Right lobe of liver (tissue), 6 donors: Measurements from ENCODE around the gene KIAA1671. TPM values are rescaled to one million over a fixed set of nuclear protein-coding genes. Genes with fewer than 3 reads are reported as not detected.

Source experiments
- ATAC-seq, 4 donors: fragments of 200-7000 bp; cut with Tn5 transposase; one replicate each; pipeline ENCODE4 v1.9.1; 2020; ENCODE audit warnings: mild to moderate bottlenecking in 4 of 4, moderate library complexity in 4 of 4
- DNase-seq, 3 donors: peaks; one replicate each; pipeline ENCODE4 v3.0.0-alpha.2; 2020
- H3K27ac ChIP-seq, 3 donors: fragments of 200-600 bp; one replicate each; pipeline ENCODE4 v1.8.0; 2022
- H3K27me3 ChIP-seq, 2 donors: fragments of 200-600 bp; one replicate each; pipeline ENCODE4 v1.8.0; 2022
- H3K36me3 ChIP-seq, 4 donors: fragments of 200-600 bp; sonication (generic) in 1 of 4; one replicate each; pipeline versions ENCODE4 v1.5.1 to v1.8.0; 2017 to 2022; ENCODE audit warnings: control low read depth in 1 of 4
- H3K4me1 ChIP-seq, 4 donors: fragments of 200-600 bp; sonication (generic) in 1 of 4; one replicate each; pipeline versions ENCODE4 v1.5.1 to v1.8.0; 2017 to 2022; ENCODE audit warnings: control low read depth in 1 of 4
- H3K4me3 ChIP-seq, 3 donors: fragments of 200-600 bp; one replicate each; pipeline ENCODE4 v1.8.0; 2022
- H3K9me3 ChIP-seq, 4 donors: fragments of 200-600 bp; sonication (generic) in 1 of 4; one replicate each; pipeline versions ENCODE4 v1.5.1 to v1.8.0; 2017 to 2022; ENCODE audit warnings: control low read depth in 1 of 4
- CTCF ChIP-seq, 4 donors: fragments of 200-600 bp in 3 of 4; fragments of 450-650 bp in 1 of 4; IDR thresholded peaks; one replicate each; pipeline versions ENCODE4 v1.5.1 to v1.8.0; 2016 to 2022; ENCODE audit warnings: antibody characterized with exemption in 4 of 4, mild to moderate bottlenecking in 2 of 4
- POLR2A ChIP-seq: fragments of 450-650 bp; IDR thresholded peaks from one replicate; pipeline ENCODE4 v1.6.1; 2017; ENCODE audit warnings: antibody characterized with exemption, mild to moderate bottlenecking
- WGBS: methylation state at CpG from one replicate; pipeline ENCODE4 v1.1.6; 2018; ENCODE audit warnings: low coverage, low lambda C conversion rate; ENCODE audit not compliant: insufficient coverage; ENCODE audit errors: missing lambda C conversion rate; 5-methylcytosine and 5-hydroxymethylcytosine counted together
- intact Hi-C, 2 donors: fragments of 100-400 bp; cut with DNase I; formaldehyde crosslinking; loops; one replicate each; pipeline versions ENCODE4 v1.11.2 to v1.14.1; 2022
- total RNA-seq, 6 experiments: library from RNA; depleted of rRNA in 2 of 6; stranded (reverse); fragments of >200 nt in 2 of 6; fragmentation: NEBNext Ultra II Directional in 3 of 6; extraction: Animal tissue kit (Norgen Biotek cat#: 25700) in 3 of 6; gene quantifications; one replicate each; pipeline versions ENCODE4 v1.1.0 to v1.2.4, GENCODE V29; 2016 to 2023
- donor health status: DM: no; HTN: yes; CAD: no.
- donor health status: DM: no; HTN: no; CAD: no.
- donor health status: DM: no; HTN: no; CAD: no.
- donor health status: DM: no; HTN: yes; CAD: no.
- donor health status: DM: no; HTN: yes; CAD: no.

The KIAA1671 gene
- total RNA-seq, 6 experiments from 2014 or later = 31.1 to 56.6 (median 39.2) TPM

- DNase-seq (peak; percentile 42 to 74 (median 71)), ATAC-seq (peak; percentile 17 to 66 (median 54))
- TF ChIP-seq CTCF (IDR thresholded peaks at IDR 0.05) = no peak
- no peak for TF ChIP-seq POLR2A
- peak overlapping the region in 2 of 3 donors; percentile 21 to 37 for H3K27ac ChIP-seq
- H3K9me3 ChIP-seq = no peaks in the 10 kb centered on the region
- intact Hi-C loops = no loop called here
- H3K27me3 ChIP-seq = no peaks in the 10 kb centered on the region
- peaks cover 0 to 21% (median 9%) of the 10 kb centered on the region in 4 donors for H3K4me1 ChIP-seq
- H3K36me3 ChIP-seq = no peaks in the 10 kb centered on the region
- WGBS = 9% methylated on average over 5 of the region's 5 CpGs
- no peak overlapping the region for H3K4me3 ChIP-seq
Observed at GRCh38 chr22:24989541-24989951, 37.0 kb downstream of the KIAA1671 start.

GRCh38 chr22:24990344-24990905, 37.9 kb downstream of the KIAA1671 start:
- intact Hi-C loops = no loop called here
- H3K27ac ChIP-seq = peak overlapping the region in 2 of 3 donors; percentile 21 to 37
- WGBS = 0% methylated on average over 1 of the region's 10 CpGs

GRCh38 chr22:24992946-24993345, 40.4 kb downstream of the KIAA1671 start:
- Histone ChIP-seq H3K9me3 (no peaks in the 10 kb centered on the region), H3K27me3 (no peaks in the 10 kb centered on the region), H3K4me3 (no peak overlapping the region), H3K27ac (no peak overlapping the region), H3K4me1 (peaks cover 0 to 21% (median 9%) of the 10 kb centered on the region in 4 donors), H3K36me3 (no peaks in the 10 kb centered on the region)
- intact Hi-C loops = no loop called here
- 85% methylated on average over 3 of the region's 7 CpGs for WGBS
- DNase-seq = no peak
- no peak for ATAC-seq
- TF ChIP-seq POLR2A (no peak), CTCF (IDR thresholded peaks at IDR 0.05) (no peak)

More at GRCh38 chr22:24990344-24990905, 37.9 kb downstream of the KIAA1671 start:
- peaks cover 0 to 21% (median 9%) of the 10 kb centered on the region in 4 donors for H3K4me1 ChIP-seq
- DNase-seq (no peak), ATAC-seq (no peak)
- no peak for TF ChIP-seq POLR2A
- TF ChIP-seq CTCF (IDR thresholded peaks at IDR 0.05) = no peak
- no peaks in the 10 kb centered on the region for H3K9me3 ChIP-seq
- H3K36me3 ChIP-seq = no peaks in the 10 kb centered on the region
- H3K27me3 ChIP-seq = no peaks in the 10 kb centered on the region
- no peak overlapping the region for H3K4me3 ChIP-seq

- intact Hi-C loops = no loop called here
- peak; percentile 62 to 87 (median 80) for ATAC-seq
- 64% methylated on average over 2 of the region's 7 CpGs for WGBS
Observed at GRCh38 chr22:24994070-24994763, 41.7 kb downstream of the KIAA1671 start.

More at GRCh38 chr22:24994070-24994763, 41.7 kb downstream of the KIAA1671 start:
- Histone ChIP-seq H3K4me1 (peaks cover 0 to 16% (median 8%) of the 10 kb centered on the region in 4 donors), H3K9me3 (no peaks in the 10 kb centered on the region), H3K27ac (no peak overlapping the region), H3K36me3 (no peaks in the 10 kb centered on the region), H3K27me3 (no peaks in the 10 kb centered on the region), H3K4me3 (no peak overlapping the region)
- TF ChIP-seq POLR2A = no peak
- peak; percentile 13 to 51 (median 33) for TF ChIP-seq CTCF (IDR thresholded peaks at IDR 0.05)
- peak; percentile 70 to 73 (median 71) for DNase-seq
